Type B pancreatic cell (in vitro differentiated cells): ENCODE data around the gene MRPL57. TPM values are rescaled to one million over a fixed set of nuclear protein-coding genes. Genes with fewer than 3 reads are reported as not detected.
"Not testable (repeated sequence)": the region's sequence is repeated elsewhere in the genome, so short reads cannot be mapped to it uniquely, and the experiment has no call there.

Source experiments
- DNase-seq: peaks from one replicate; pipeline ENCODE4 v3.0.0; 2021; ENCODE audit warnings: mixed read lengths; ENCODE audit not compliant: unreplicated experiment; ENCODE audit errors: extremely low spot score
- H3K27ac Mint-ChIP-seq: 2 replicates; pipeline ENCODE4 v1.8.0; 2021; ENCODE audit warnings: mild to moderate bottlenecking, mixed read lengths
- H3K27me3 Mint-ChIP-seq: 2 replicates; pipeline ENCODE4 v1.8.0; 2021; ENCODE audit warnings: mixed read lengths
- H3K36me3 Mint-ChIP-seq: 2 replicates; pipeline ENCODE4 v1.8.0; 2021; ENCODE audit warnings: mixed read lengths
- H3K4me1 Mint-ChIP-seq: one replicate; pipeline ENCODE4 v1.8.0; 2021; ENCODE audit warnings: mixed read lengths; ENCODE audit not compliant: unreplicated experiment
- H3K4me3 Mint-ChIP-seq: 2 replicates; pipeline ENCODE4 v1.8.0; 2021; ENCODE audit warnings: mild to moderate bottlenecking, mixed read lengths
- H3K9me3 Mint-ChIP-seq: 2 replicates; pipeline ENCODE4 v1.8.0; 2021; ENCODE audit warnings: mixed read lengths
- CTCF ChIP-seq: fragments of 200-600 bp; sonication (generic); conservative IDR thresholded peaks from 2 replicates; pipeline ENCODE4 v1.5.0; 2021; ENCODE audit warnings: antibody characterized with exemption, mild to moderate bottlenecking
- total RNA-seq: library from RNA; stranded (reverse); gene quantifications from 2 replicates; pipeline ENCODE4 v1.2.1, GENCODE V29; 2021; ENCODE audit warnings: low replicate concordance

Gene MRPL57
- total RNA-seq, 1 donor from 2014 or later: 22.0 TPM

GRCh38 chr13:21175656-21176214 is 723 bp upstream of the MRPL57 start:
- no peak for TF ChIP-seq CTCF
- Mint-ChIP-seq H3K4me3 (peak overlapping the region; percentile 98), H3K27ac (peak overlapping the region; percentile 93), H3K27me3 (no peaks in the 10 kb centered on the region), H3K36me3 (peaks cover 3% of the 10 kb centered on the region), H3K9me3 (no peaks in the 10 kb centered on the region), H3K4me1 (peaks cover 8% of the 10 kb centered on the region)
- DNase-seq: no peak

- H3K36me3 Mint-ChIP-seq: peaks cover 3% of the 10 kb centered on the region
- peak overlapping the region; percentile 93 for H3K27ac Mint-ChIP-seq
- no peak for TF ChIP-seq CTCF
- peak overlapping the region; percentile 98 for H3K4me3 Mint-ChIP-seq
- DNase-seq: no peak
- H3K4me1 Mint-ChIP-seq: peaks cover 8% of the 10 kb centered on the region
- no peaks in the 10 kb centered on the region for H3K27me3 Mint-ChIP-seq
- no peaks in the 10 kb centered on the region for H3K9me3 Mint-ChIP-seq
Measured at GRCh38 chr13:21176982-21177284, 475 bp downstream of the MRPL57 start.

GRCh38 chr13:21181671-21182070 is 5.2 kb downstream of the MRPL57 start:
- no peak overlapping the region for H3K4me3 Mint-ChIP-seq
- H3K36me3 Mint-ChIP-seq: peaks cover 6% of the 10 kb centered on the region
- no peaks in the 10 kb centered on the region for H3K9me3 Mint-ChIP-seq
- peaks cover 8% of the 10 kb centered on the region for H3K4me1 Mint-ChIP-seq
- DNase-seq: no peak
- no peak for TF ChIP-seq CTCF
- H3K27me3 Mint-ChIP-seq: no peaks in the 10 kb centered on the region
- H3K27ac Mint-ChIP-seq: no peak overlapping the region

- not testable (repeated sequence) for H3K4me1 Mint-ChIP-seq, H3K27me3 Mint-ChIP-seq, H3K27ac Mint-ChIP-seq, DNase-seq, H3K36me3 Mint-ChIP-seq, H3K4me3 Mint-ChIP-seq, H3K9me3 Mint-ChIP-seq
Measured at GRCh38 chr13:21186410-21186809, 10.0 kb downstream of the MRPL57 start.

- H3K27ac Mint-ChIP-seq, H3K4me3 Mint-ChIP-seq, H3K27me3 Mint-ChIP-seq, H3K4me1 Mint-ChIP-seq, H3K36me3 Mint-ChIP-seq, DNase-seq, H3K9me3 Mint-ChIP-seq: not testable (repeated sequence)
Measured at GRCh38 chr13:21194756-21195155, 18.3 kb downstream of the MRPL57 start.

GRCh38 chr13:21197606-21198225 is 21.3 kb downstream of the MRPL57 start:
- H3K27ac Mint-ChIP-seq, H3K27me3 Mint-ChIP-seq, H3K4me3 Mint-ChIP-seq, DNase-seq, H3K36me3 Mint-ChIP-seq, H3K4me1 Mint-ChIP-seq, H3K9me3 Mint-ChIP-seq: not testable (repeated sequence)

GRCh38 chr13:21198391-21198790 is 21.9 kb downstream of the MRPL57 start:
- H3K27ac Mint-ChIP-seq, H3K36me3 Mint-ChIP-seq: not testable (repeated sequence)

GRCh38 chr13:21201456-21202190 is 25.2 kb downstream of the MRPL57 start:
- not testable (repeated sequence) for DNase-seq, H3K9me3 Mint-ChIP-seq, H3K27ac Mint-ChIP-seq, H3K27me3 Mint-ChIP-seq, H3K4me3 Mint-ChIP-seq, H3K4me1 Mint-ChIP-seq, H3K36me3 Mint-ChIP-seq

More at GRCh38 chr13:21198391-21198790, 21.9 kb downstream of the MRPL57 start:
- not testable (repeated sequence) for H3K27me3 Mint-ChIP-seq, DNase-seq, H3K9me3 Mint-ChIP-seq, H3K4me1 Mint-ChIP-seq, H3K4me3 Mint-ChIP-seq
